Gastrocnemius medialis (tissue), 4 donors: Measurements from ENCODE around the gene UCHL3. TPM values are rescaled to one million over a fixed set of nuclear protein-coding genes. Genes with fewer than 3 reads are reported as not detected.

Experiments used
- ATAC-seq, 2 donors: fragments of 150-250 bp; one replicate each; pipeline ENCODE4 v1.9.1; 2016
- DNase-seq, 2 donors: peaks; one replicate each; pipeline ENCODE4 v3.0.0-alpha.2; 2019
- H3K27ac ChIP-seq, 4 donors: fragments of 200-600 bp; sonication (generic); 1 replicate in 1 of 4; 2 replicates in 3 of 4; pipeline ENCODE4 v1.5.1; 2016 to 2018; ENCODE audit warnings: mild to moderate bottlenecking in 2 of 4, moderate library complexity in 1 of 4
- H3K27me3 ChIP-seq, 3 donors: fragments of 200-600 bp; sonication (generic) in 2 of 3; 1 replicate in 1 of 3; 2 replicates in 2 of 3; pipeline versions ENCODE4 v1.5.1 to v1.6.0; 2016 to 2019; ENCODE audit warnings: mild to moderate bottlenecking in 1 of 3, moderate library complexity in 1 of 3
- H3K36me3 ChIP-seq, 2 donors: fragments of 200-600 bp; sonication (generic) in 1 of 2; one replicate each; pipeline ENCODE4 v1.5.1; 2017 to 2018
- H3K4me1 ChIP-seq, 2 donors: fragments of 200-600 bp; sonication (generic) in 1 of 2; one replicate each; pipeline ENCODE4 v1.5.1; 2016 to 2017; ENCODE audit warnings: mild to moderate bottlenecking in 2 of 2
- H3K4me3 ChIP-seq, 4 donors: fragments of 200-600 bp; sonication (generic) in 3 of 4; 1 replicate in 1 of 4; 2 replicates in 3 of 4; pipeline ENCODE4 v1.5.1; 2016 to 2019; ENCODE audit warnings: mild to moderate bottlenecking in 2 of 4
- H3K9me3 ChIP-seq, 3 donors: fragments of 200-600 bp; sonication (generic) in 2 of 3; 1 replicate in 1 of 3; 2 replicates in 2 of 3; pipeline ENCODE4 v1.5.1; 2016 to 2019
- POLR2A ChIP-seq, 2 donors: fragments of 450-650 bp; IDR thresholded peaks; one replicate each; pipeline ENCODE4 v1.6.1; 2017; ENCODE audit warnings: antibody characterized with exemption in 2 of 2, mild to moderate bottlenecking in 2 of 2, moderate library complexity in 2 of 2
- in situ Hi-C, 4 donors: fragments of 200-750 bp; cut with MboI; loops; one replicate each; pipeline versions ENCODE4 v1.15.0 to v1.8.0; 2017; ENCODE audit warnings: low sequenced_read_pairs in 4 of 4
- intact Hi-C: fragments of 100-400 bp; cut with DNase I; formaldehyde crosslinking; loops from one replicate; pipeline ENCODE4 v1.15.1; 2023; ENCODE audit warnings: low total_unique reads
- total RNA-seq, 4 donors: library from RNA; depleted of rRNA; stranded (reverse); fragments of >200 nt; gene quantifications; one replicate each; pipeline versions ENCODE4 v1.1.0 to v1.2.3, GENCODE V29; 2016
- TF ChIP-seq, protein P1 (sequence below), 5 experiments: fragments of 450-650 bp in 3 of 5; fragments of 200-600 bp in 2 of 5; sonication (generic) in 2 of 5; IDR thresholded peaks in 4 of 5; conservative IDR thresholded peaks in 1 of 5; 1 replicate in 4 of 5; 2 replicates in 1 of 5; pipeline ENCODE4 v1.5.1; 2016 to 2019; ENCODE audit warnings: antibody characterized with exemption in 5 of 5, mild to moderate bottlenecking in 3 of 5, moderate library complexity in 3 of 5

The UCHL3 gene
- total RNA-seq, 4 donors from 2014 or later: 40.2 to 67.5 (median 44.2) TPM

DNA sequence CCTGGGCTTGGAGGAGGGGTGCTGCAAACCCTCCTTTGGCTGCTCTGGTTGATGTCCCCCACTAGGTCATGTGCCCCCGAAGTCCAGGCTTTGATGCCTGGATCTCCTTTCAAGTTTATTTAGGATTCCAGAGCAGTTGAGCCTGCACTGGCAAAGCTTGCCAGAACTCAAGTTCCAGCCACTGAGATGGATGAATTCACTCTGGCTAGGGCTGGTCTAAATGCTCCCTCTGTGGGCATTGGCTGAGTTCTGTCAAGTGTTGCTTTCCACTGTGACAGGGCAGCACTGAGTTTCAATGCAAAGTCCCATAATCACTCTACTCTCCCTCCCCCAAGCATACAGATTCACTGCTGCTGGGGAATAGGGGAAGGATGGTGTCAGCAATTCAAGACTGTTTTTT, 68.7 kb downstream of the UCHL3 start:
- in situ Hi-C loops: no loop called here
- Histone ChIP-seq H3K4me3 (no peak overlapping the region), H3K9me3 (no peaks in the 10 kb centered on the region), H3K27me3 (no peaks in the 10 kb centered on the region), H3K4me1 (no peaks in the 10 kb centered on the region), H3K36me3 (peaks cover 0 to 15% of the 10 kb centered on the region in 2 donors), H3K27ac (no peak overlapping the region)
- intact Hi-C loops: no loop called here
- DNase-seq (no peak), ATAC-seq (no peak)
- no peak for TF ChIP-seq POLR2A (IDR thresholded peaks at IDR 0.05)

DNA sequence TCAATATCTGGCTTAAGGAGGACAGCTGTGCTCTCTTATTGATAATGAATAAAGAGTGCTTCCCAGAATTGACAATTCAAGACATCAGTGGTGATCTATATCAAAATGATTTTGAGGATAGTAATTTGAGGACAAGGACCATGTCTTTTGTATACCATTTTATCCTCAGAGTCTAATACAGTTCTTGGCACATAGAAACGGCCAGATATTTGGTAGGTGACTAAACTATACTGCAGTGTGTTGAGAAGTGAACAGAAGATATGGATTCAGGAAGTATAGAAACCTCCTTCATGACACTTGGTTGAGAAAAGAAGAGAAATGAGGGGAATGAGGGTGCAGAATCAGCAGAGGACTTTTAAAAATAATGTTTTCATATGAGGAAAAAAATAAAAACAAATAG, 70.4 kb downstream of the UCHL3 start:
- Histone ChIP-seq H3K27me3 (no peaks in the 10 kb centered on the region), H3K9me3 (no peaks in the 10 kb centered on the region), H3K27ac (no peak overlapping the region), H3K36me3 (peaks cover 0 to 16% of the 10 kb centered on the region in 2 donors), H3K4me1 (no peaks in the 10 kb centered on the region), H3K4me3 (no peak overlapping the region)
- intact Hi-C loops (no loop called here), in situ Hi-C loops (no loop called here)
- TF ChIP-seq, protein P1, sequence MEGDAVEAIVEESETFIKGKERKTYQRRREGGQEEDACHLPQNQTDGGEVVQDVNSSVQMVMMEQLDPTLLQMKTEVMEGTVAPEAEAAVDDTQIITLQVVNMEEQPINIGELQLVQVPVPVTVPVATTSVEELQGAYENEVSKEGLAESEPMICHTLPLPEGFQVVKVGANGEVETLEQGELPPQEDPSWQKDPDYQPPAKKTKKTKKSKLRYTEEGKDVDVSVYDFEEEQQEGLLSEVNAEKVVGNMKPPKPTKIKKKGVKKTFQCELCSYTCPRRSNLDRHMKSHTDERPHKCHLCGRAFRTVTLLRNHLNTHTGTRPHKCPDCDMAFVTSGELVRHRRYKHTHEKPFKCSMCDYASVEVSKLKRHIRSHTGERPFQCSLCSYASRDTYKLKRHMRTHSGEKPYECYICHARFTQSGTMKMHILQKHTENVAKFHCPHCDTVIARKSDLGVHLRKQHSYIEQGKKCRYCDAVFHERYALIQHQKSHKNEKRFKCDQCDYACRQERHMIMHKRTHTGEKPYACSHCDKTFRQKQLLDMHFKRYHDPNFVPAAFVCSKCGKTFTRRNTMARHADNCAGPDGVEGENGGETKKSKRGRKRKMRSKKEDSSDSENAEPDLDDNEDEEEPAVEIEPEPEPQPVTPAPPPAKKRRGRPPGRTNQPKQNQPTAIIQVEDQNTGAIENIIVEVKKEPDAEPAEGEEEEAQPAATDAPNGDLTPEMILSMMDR (IDR thresholded peaks at IDR 0.05 in 4 of 5, conservative IDR thresholded peaks at IDR 0.05 in 1 of 5): no peak
- TF ChIP-seq POLR2A (IDR thresholded peaks at IDR 0.05): no peak
- no peak for DNase-seq
- ATAC-seq: no peak

DNA sequence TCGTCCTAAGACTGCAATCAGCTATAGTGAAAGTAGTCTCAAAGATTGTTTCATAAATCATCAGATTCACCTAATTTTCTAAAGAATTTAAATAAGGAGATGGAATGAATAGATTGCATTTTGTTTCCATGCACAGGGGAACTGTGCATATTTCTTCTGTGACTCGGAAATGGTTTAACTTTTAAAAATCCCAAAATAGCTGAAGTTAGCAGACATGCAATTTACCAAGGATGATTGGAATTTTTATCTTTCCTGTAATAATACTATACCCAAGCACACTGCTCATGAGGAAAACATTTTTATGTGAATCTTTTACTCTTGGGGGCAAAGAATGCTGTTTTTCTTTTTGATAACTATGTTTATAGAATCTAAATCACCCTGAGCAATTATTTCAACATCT, 71.6 kb downstream of the UCHL3 start:
- ATAC-seq (no peak), DNase-seq (no peak)
- no peaks in the 10 kb centered on the region for H3K4me1 ChIP-seq
- TF ChIP-seq, protein P1 (IDR thresholded peaks at IDR 0.05 in 4 of 5, conservative IDR thresholded peaks at IDR 0.05 in 1 of 5): no peak
- TF ChIP-seq POLR2A (IDR thresholded peaks at IDR 0.05): no peak
- no peak overlapping the region for H3K27ac ChIP-seq
- no peak overlapping the region for H3K4me3 ChIP-seq
- H3K27me3 ChIP-seq: no peaks in the 10 kb centered on the region
- H3K36me3 ChIP-seq: peaks cover 0 to 16% of the 10 kb centered on the region in 2 donors
- no peaks in the 10 kb centered on the region for H3K9me3 ChIP-seq
- intact Hi-C loops: no loop called here
- in situ Hi-C loops: no loop called here

DNA sequence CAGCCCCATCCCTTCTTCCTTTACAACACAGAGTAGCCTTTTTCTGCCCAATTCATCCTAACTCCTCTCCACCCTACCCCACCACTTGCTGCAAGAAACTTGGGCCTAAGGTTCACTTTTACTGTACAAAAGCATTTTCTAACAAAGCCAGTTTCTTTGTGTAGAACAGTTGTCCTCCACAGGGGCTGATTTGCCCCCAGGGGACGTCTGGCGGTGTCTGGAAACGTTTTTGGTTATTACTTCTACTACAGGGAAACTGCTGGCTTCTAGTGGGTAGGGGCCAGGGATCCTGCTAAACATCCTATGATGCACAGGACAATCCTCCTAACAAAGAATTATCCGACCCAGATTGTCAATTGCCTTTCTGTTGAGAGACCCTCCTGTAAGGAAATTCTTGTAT, 79.2 kb downstream of the UCHL3 start:
- no peak overlapping the region for H3K27ac ChIP-seq
- TF ChIP-seq POLR2A (IDR thresholded peaks at IDR 0.05): no peak
- no peak for DNase-seq
- no peak overlapping the region for H3K4me3 ChIP-seq
- no peaks in the 10 kb centered on the region for H3K27me3 ChIP-seq
- intact Hi-C loops (no loop called here), in situ Hi-C loops (no loop called here)
- H3K9me3 ChIP-seq: no peaks in the 10 kb centered on the region
- no peaks in the 10 kb centered on the region for H3K36me3 ChIP-seq
- ATAC-seq: no peak
- H3K4me1 ChIP-seq: no peaks in the 10 kb centered on the region

DNA sequence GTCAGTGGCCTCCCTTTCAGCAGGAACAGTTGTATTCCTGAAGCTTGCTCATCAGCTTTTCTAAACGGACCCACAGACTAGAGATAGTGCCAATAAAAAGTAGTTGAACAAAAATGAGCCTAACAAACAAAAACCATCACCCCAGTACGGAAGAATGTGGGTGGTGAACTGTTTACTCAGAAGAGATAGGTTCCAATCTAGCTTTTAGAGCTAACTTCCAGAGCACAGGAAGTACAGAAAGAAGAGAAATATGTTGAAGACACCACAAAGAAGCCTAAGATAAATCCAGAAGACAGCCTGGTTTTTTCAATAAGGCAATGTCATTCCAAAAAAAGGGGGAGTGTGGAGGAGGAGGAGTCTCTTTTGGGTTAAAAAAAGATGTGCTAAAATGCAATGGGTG, 83.7 kb downstream of the UCHL3 start:
- H3K27ac ChIP-seq: no peak overlapping the region
- H3K4me3 ChIP-seq: no peak overlapping the region
- intact Hi-C loops (no loop called here), in situ Hi-C loops (no loop called here)
- H3K4me1 ChIP-seq: peaks cover 0 to 8% of the 10 kb centered on the region in 2 donors
- H3K27me3 ChIP-seq: peaks cover 0 to 2% (median 0%) of the 10 kb centered on the region in 3 donors
- no peaks in the 10 kb centered on the region for H3K9me3 ChIP-seq
- no peak for DNase-seq
- no peak for ATAC-seq
- H3K36me3 ChIP-seq: no peaks in the 10 kb centered on the region
- TF ChIP-seq, protein P1 (IDR thresholded peaks at IDR 0.05 in 4 of 5, conservative IDR thresholded peaks at IDR 0.05 in 1 of 5): no peak
